Stomach smooth muscle (tissue), 2 donors: ENCODE data around the gene HSF2.
"Not testable (repeated sequence)": the region's sequence is repeated elsewhere in the genome, so short reads cannot be mapped to it uniquely, and the experiment has no call there.

Experiments used
- H3K27ac ChIP-seq: one replicate; pipeline ENCODE4 v1.7.0; 2013; ENCODE audit warnings: mild to moderate bottlenecking, low read length, inconsistent platforms
- H3K27me3 ChIP-seq, 2 donors: one replicate each; pipeline ENCODE4 v1.7.0; 2013; ENCODE audit warnings: low read length in 2 of 2; ENCODE audit not compliant: insufficient read depth in 2 of 2, control insufficient read depth in 1 of 2
- H3K36me3 ChIP-seq, 2 donors: one replicate each; pipeline ENCODE4 v1.7.0; 2013; ENCODE audit warnings: low read length in 2 of 2; ENCODE audit not compliant: control insufficient read depth in 2 of 2, insufficient read depth in 2 of 2
- H3K4me1 ChIP-seq: one replicate; pipeline ENCODE4 v1.7.0; 2013; ENCODE audit warnings: low read length; ENCODE audit not compliant: control insufficient read depth, insufficient read depth
- H3K4me3 ChIP-seq, 2 donors: one replicate each; pipeline ENCODE4 v1.7.0; 2013; ENCODE audit warnings: low read length in 2 of 2
- H3K9ac ChIP-seq, 2 donors: one replicate each; pipeline ENCODE4 v1.7.0; 2013; ENCODE audit warnings: low read length in 2 of 2, mild to moderate bottlenecking in 1 of 2
- H3K9me3 ChIP-seq, 2 donors: one replicate each; pipeline ENCODE4 v1.7.0; 2013; ENCODE audit warnings: low read length in 2 of 2; ENCODE audit not compliant: control insufficient read depth in 2 of 2
- donor health status: healthy.
- donor health status: Pancreatic carcinoma.

Gene HSF2

GRCh38 chr6:122452509-122452908 lies 53.1 kb downstream of the HSF2 start:
- Histone ChIP-seq H3K4me1 (no peaks in the 10 kb centered on the region), H3K36me3 (peaks cover 34 to 59% of the 10 kb centered on the region in 2 donors), H3K9ac (no peak overlapping the region), H3K9me3 (no peaks in the 10 kb centered on the region), H3K4me3 (no peak overlapping the region), H3K27me3 (no peaks in the 10 kb centered on the region), H3K27ac (no peak overlapping the region)

- no peak overlapping the region for H3K4me3 ChIP-seq
- no peak overlapping the region for H3K27ac ChIP-seq
- no peak overlapping the region for H3K9ac ChIP-seq
- no peaks in the 10 kb centered on the region for H3K4me1 ChIP-seq
- H3K36me3 ChIP-seq, result peaks cover 24 to 53% of the 10 kb centered on the region in 2 donors
- no peaks in the 10 kb centered on the region for H3K9me3 ChIP-seq
- H3K27me3 ChIP-seq, result no peaks in the 10 kb centered on the region
Observed at GRCh38 chr6:122454673-122455072, 55.2 kb downstream of the HSF2 start.

- not testable (repeated sequence) for H3K9me3 ChIP-seq, H3K27me3 ChIP-seq, H3K4me1 ChIP-seq, H3K27ac ChIP-seq, H3K4me3 ChIP-seq, H3K9ac ChIP-seq
- H3K36me3 ChIP-seq, result peaks cover 22 to 48% of the 10 kb centered on the region in 2 donors
Observed at GRCh38 chr6:122455116-122455515, 55.7 kb downstream of the HSF2 start.

- Histone ChIP-seq H3K9ac (no peak overlapping the region), H3K9me3 (no peaks in the 10 kb centered on the region), H3K4me3 (no peak overlapping the region), H3K27me3 (no peaks in the 10 kb centered on the region), H3K36me3 (peaks cover 14 to 25% of the 10 kb centered on the region in 2 donors), H3K4me1 (no peaks in the 10 kb centered on the region), H3K27ac (no peak overlapping the region)
Observed at GRCh38 chr6:122458087-122458486, 58.6 kb downstream of the HSF2 start.

- peak overlapping the region in 1 of 2 donors; percentile 55 for H3K4me3 ChIP-seq
- peak overlapping the region in 1 of 2 donors; percentile 25 for H3K9ac ChIP-seq
- H3K27me3 ChIP-seq, result no peaks in the 10 kb centered on the region
- peaks cover 9 to 19% of the 10 kb centered on the region in 2 donors for H3K36me3 ChIP-seq
- no peaks in the 10 kb centered on the region for H3K9me3 ChIP-seq
- no peaks in the 10 kb centered on the region for H3K4me1 ChIP-seq
- no peak overlapping the region for H3K27ac ChIP-seq
Observed at GRCh38 chr6:122459240-122459639, 59.8 kb downstream of the HSF2 start.

GRCh38 chr6:122459865-122460416 lies 60.5 kb downstream of the HSF2 start:
- not testable (repeated sequence) for H3K9me3 ChIP-seq, H3K4me1 ChIP-seq, H3K27me3 ChIP-seq, H3K4me3 ChIP-seq, H3K9ac ChIP-seq, H3K27ac ChIP-seq
- peaks cover 3 to 13% of the 10 kb centered on the region in 2 donors for H3K36me3 ChIP-seq

GRCh38 chr6:122461885-122462284 lies 62.4 kb downstream of the HSF2 start:
- H3K9me3 ChIP-seq, result no peaks in the 10 kb centered on the region
- H3K27me3 ChIP-seq, result no peaks in the 10 kb centered on the region
- H3K4me3 ChIP-seq, result no peak overlapping the region
- H3K27ac ChIP-seq, result no peak overlapping the region
- H3K4me1 ChIP-seq, result no peaks in the 10 kb centered on the region
- peaks cover 0 to 4% of the 10 kb centered on the region in 2 donors for H3K36me3 ChIP-seq
- H3K9ac ChIP-seq, result no peak overlapping the region

GRCh38 chr6:122471107-122472021 lies 71.9 kb downstream of the HSF2 start, which contains the start of gene SERINC1:
SERINC1 (minus strand) TSS chr6:122471807; CDS start chr6:122471737, 70 bp downstream.
- Histone ChIP-seq H3K9me3 (no peaks in the 10 kb centered on the region), H3K36me3 (no peaks in the 10 kb centered on the region), H3K27me3 (no peaks in the 10 kb centered on the region), H3K9ac (peak within 1 kb of the TSS; percentile 94 to 99), H3K27ac (peak within 1 kb of the TSS; percentile 98), H3K4me1 (peaks cover 7% of the 10 kb centered on the region), H3K4me3 (peak within 1 kb of the TSS; percentile 93 to 100)

GRCh38 chr6:122472022-122472340 lies 72.5 kb downstream of the HSF2 start:
- no peaks in the 10 kb centered on the region for H3K27me3 ChIP-seq
- no peaks in the 10 kb centered on the region for H3K36me3 ChIP-seq
- H3K9ac ChIP-seq, result peak overlapping the region; percentile 94 to 99
- H3K27ac ChIP-seq, result peak overlapping the region; percentile 98
- H3K4me3 ChIP-seq, result peak overlapping the region; percentile 93 to 100
- H3K9me3 ChIP-seq, result no peaks in the 10 kb centered on the region
- peaks cover 7% of the 10 kb centered on the region for H3K4me1 ChIP-seq

GRCh38 chr6:122476131-122476530 lies 76.7 kb downstream of the HSF2 start:
- Histone ChIP-seq H3K4me1 (peaks cover 7% of the 10 kb centered on the region), H3K9me3 (no peaks in the 10 kb centered on the region), H3K9ac (no peak overlapping the region), H3K27ac (no peak overlapping the region), H3K4me3 (no peak overlapping the region), H3K27me3 (no peaks in the 10 kb centered on the region), H3K36me3 (no peaks in the 10 kb centered on the region)

- H3K27ac ChIP-seq, result no peak overlapping the region
- H3K27me3 ChIP-seq, result no peaks in the 10 kb centered on the region
- no peaks in the 10 kb centered on the region for H3K36me3 ChIP-seq
- no peak overlapping the region for H3K9ac ChIP-seq
- no peaks in the 10 kb centered on the region for H3K9me3 ChIP-seq
- no peaks in the 10 kb centered on the region for H3K4me1 ChIP-seq
- H3K4me3 ChIP-seq, result no peak overlapping the region
Observed at GRCh38 chr6:122482750-122483080, 83.3 kb downstream of the HSF2 start.
